Mammary epithelial cell (primary cell): Measurements from ENCODE around the gene C19orf33.

Experiments
- CTCF ChIP-seq, 2 donors: IDR thresholded peaks in 1 of 2; conservative IDR thresholded peaks in 1 of 2; 2 replicates each; pipeline ENCODE4 v1.5.1; 2011 to 2012; ENCODE audit warnings: inconsistent platforms in 2 of 2, low read length in 2 of 2, mild to moderate bottlenecking in 2 of 2, control low read depth in 1 of 2, low read depth in 1 of 2; ENCODE audit not compliant: insufficient read depth in 1 of 2; ENCODE audit errors: extremely low read depth in 1 of 2
- EZH2 ChIP-seq: IDR thresholded peaks from 2 replicates; pipeline ENCODE4 v1.6.1; 2012; ENCODE audit warnings: low read length, inconsistent platforms, borderline replicate concordance

DNA sequence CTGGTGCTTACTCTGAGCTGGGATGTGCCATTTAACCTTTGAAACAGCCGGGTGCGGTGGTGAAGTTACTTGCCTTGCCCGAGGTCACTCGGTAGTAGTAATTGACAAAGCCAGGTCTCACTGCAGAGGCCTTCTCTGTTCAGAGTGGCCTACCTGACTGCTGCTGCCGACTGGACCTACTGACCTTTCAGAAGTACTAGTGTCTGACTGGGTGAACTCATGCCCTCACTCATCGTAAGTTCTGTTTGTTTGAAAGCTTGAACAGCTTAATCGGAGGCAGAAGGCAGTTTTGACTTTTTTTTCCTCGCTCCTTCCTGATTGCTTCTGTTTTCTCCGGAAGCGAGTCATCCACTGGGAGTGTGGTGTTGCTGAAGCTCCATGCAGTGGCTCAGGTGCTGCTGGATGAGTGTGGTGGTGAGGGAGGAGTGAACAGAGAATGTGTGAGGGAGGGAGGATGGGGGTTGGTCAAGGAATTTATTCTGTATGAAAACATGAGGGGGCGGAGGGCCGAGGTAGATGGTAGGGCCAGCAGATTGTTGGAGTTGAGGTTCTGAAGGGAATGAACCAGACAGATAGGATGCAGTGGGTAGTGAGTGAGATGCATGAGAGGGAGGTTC lies 37.0 kb upstream of the C19orf33 start:
- TF ChIP-seq CTCF (conservative IDR thresholded peaks at IDR 0.05 in 1 of 2, IDR thresholded peaks at IDR 0.05 in 1 of 2; ENCODE audit: extremely low read depth in 1 of 2, insufficient read depth in 1 of 2, low read depth in 1 of 2, low read length in 2 of 2): no peak
- TF ChIP-seq EZH2: no peak
